PC-9 (cell line): ENCODE measurements around the gene ADAMTS16. TPM values are rescaled to one million over a fixed set of nuclear protein-coding genes. Genes with fewer than 3 reads are reported as not detected.

Experiments
- BruUV-seq: library from RNA; stranded (reverse); fragments of 400-500 nt; replicated peaks from 2 replicates; lab custom pipeline; 2021; lab: Mats Ljungman, UMichigan
- CTCF ChIA-PET: fragments of 300-600 bp; sonication (Branson Sonifier 250); formaldehyde crosslinking; loops from one replicate; lab custom pipeline; 2022; ENCODE audit warnings: antibody characterized with exemption; lab: Charles Lee
- POLR2A ChIA-PET: fragments of 300-600 bp; sonication (Branson Sonifier 250); formaldehyde crosslinking; loops from one replicate; lab custom pipeline; 2022; ENCODE audit warnings: antibody characterized with exemption; ENCODE audit not compliant: unreplicated experiment; lab: Charles Lee
- DNase-seq, 2 experiments: peaks; one replicate each; pipeline versions ENCODE4 v3.0.0 to v3.0.0-alpha.2; 2015 to 2022; ENCODE audit warnings: mixed read lengths in 1 of 2
- H2AFZ ChIP-seq: fragments of 200-600 bp; sonication (generic); 2 replicates; pipeline ENCODE4 v1.8.1; 2017; ENCODE audit warnings: antibody characterized with exemption
- H3F3A ChIP-seq: fragments of 200-600 bp; sonication (generic); 2 replicates; pipeline ENCODE4 v1.8.1; 2017; ENCODE audit warnings: antibody characterized with exemption, mild to moderate bottlenecking, low read depth; ENCODE audit not compliant: insufficient read depth
- H3K27ac ChIP-seq: fragments of 200-600 bp; sonication (generic); 2 replicates; pipeline ENCODE4 v1.6.1; 2016; ENCODE audit warnings: mixed run types
- H3K27me3 ChIP-seq: fragments of 200-600 bp; sonication (generic); 2 replicates; pipeline ENCODE4 v1.6.1; 2016; ENCODE audit warnings: low read depth, mixed run types; ENCODE audit not compliant: insufficient read depth
- H3K36me3 ChIP-seq: fragments of 200-600 bp; sonication (generic); 2 replicates; pipeline ENCODE4 v1.6.1; 2016; ENCODE audit warnings: low read depth, mixed run types
- H3K4me1 ChIP-seq: fragments of 200-600 bp; sonication (generic); replicated peaks from 2 replicates; pipeline ENCODE4 v1.6.1; 2016; ENCODE audit warnings: mixed run types; ENCODE audit not compliant: insufficient read depth
- H3K4me2 ChIP-seq: fragments of 200-600 bp; sonication (generic); 2 replicates; pipeline ENCODE4 v1.6.1; 2017; ENCODE audit warnings: mixed run types
- H3K4me3 ChIP-seq: fragments of 200-600 bp; sonication (generic); 2 replicates; pipeline ENCODE4 v1.6.1; 2016; ENCODE audit warnings: mixed run types
- H3K79me2 ChIP-seq: fragments of 200-600 bp; sonication (generic); 2 replicates; pipeline ENCODE4 v1.6.1; 2017; ENCODE audit warnings: low read depth, mixed run types
- H3K9me2 ChIP-seq: fragments of 200-600 bp; sonication (generic); 2 replicates; pipeline ENCODE4 v1.8.1; 2017; ENCODE audit warnings: mild to moderate bottlenecking; ENCODE audit not compliant: insufficient read depth
- H3K9me3 ChIP-seq: fragments of 200-600 bp; sonication (generic); 2 replicates; pipeline ENCODE4 v1.8.1; 2016; ENCODE audit warnings: low read depth; ENCODE audit not compliant: insufficient read depth
- H4K20me1 ChIP-seq: fragments of 200-600 bp; sonication (generic); 2 replicates; pipeline ENCODE4 v1.8.1; 2017; ENCODE audit not compliant: insufficient read depth
- EZH2 ChIP-seq: fragments of 200-600 bp; sonication (generic); IDR thresholded peaks from 2 replicates; pipeline ENCODE4 v1.8.0; 2017; ENCODE audit warnings: antibody characterized with exemption, low read depth
- intact Hi-C: fragments of 100-400 bp; cut with micrococcal nuclease; formaldehyde crosslinking; loops from one replicate; pipeline ENCODE4 v1.10.0; 2022; ENCODE audit not compliant: unreplicated experiment
- total RNA-seq: library from RNA; stranded (reverse); gene quantifications from 2 replicates; pipeline ENCODE4 v1.2.3, GENCODE V29; 2021
- TF ChIP-seq, protein P1 (sequence below): fragments of 200-600 bp; sonication (generic); conservative IDR thresholded peaks from 2 replicates; pipeline ENCODE4 v1.6.1; 2017; ENCODE audit warnings: mixed run types, antibody characterized with exemption, mild to moderate bottlenecking, moderate library complexity

Gene ADAMTS16
- total RNA-seq, 1 experiment from 2014 or later = 26.4 TPM

DNA sequence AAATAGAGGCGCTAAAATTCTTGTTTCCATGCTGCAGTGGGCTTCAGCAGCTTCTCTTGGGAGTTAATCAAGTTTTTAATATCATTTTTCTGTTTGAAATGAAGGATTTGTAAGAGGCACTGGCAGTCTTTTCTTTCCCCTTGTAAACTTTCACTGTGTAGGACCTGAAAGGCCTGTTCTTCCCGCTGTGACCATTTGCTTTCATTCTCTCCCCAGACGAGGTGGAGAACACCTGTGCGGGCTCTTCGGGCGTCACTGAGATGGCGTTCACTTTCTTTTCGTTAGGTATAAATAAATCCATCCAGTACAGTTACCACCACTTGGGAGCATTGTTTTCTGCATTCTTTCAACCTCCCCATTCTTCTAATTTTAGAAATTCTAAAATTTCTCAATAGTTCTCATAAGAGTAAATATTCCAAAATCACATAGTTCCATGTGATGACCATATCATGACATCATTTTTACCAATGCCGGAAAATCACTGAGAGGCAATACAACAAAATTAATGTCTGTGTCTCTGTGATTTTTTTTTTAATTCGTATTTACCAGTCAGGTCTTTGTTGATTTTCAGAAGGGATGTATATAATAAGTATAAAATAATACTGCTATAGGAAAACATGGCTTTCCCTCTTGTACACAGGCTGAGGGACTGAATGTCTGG is 150.7 kb downstream of the ADAMTS16 start:
- Histone ChIP-seq H3K9me2 (no peaks in the 10 kb centered on the region), H3K36me3 (no peaks in the 10 kb centered on the region), H3K9me3 (no peaks in the 10 kb centered on the region), H3K4me3 (no peak overlapping the region), H3K27me3 (no peaks in the 10 kb centered on the region), H3K27ac (no peak overlapping the region), H2AFZ (no peak overlapping the region), H4K20me1 (no peaks in the 10 kb centered on the region), H3K4me2 (no peak overlapping the region), H3K4me1 (peaks cover 29% of the 10 kb centered on the region), H3F3A (peaks cover 16% of the 10 kb centered on the region; the same call in 1 of the 2 replicates), H3K79me2 (no peaks in the 10 kb centered on the region)
- DNase-seq = no peak
- POLR2A ChIA-PET = interaction anchor here (0.6 kb wide), 1 partner anchor 1528 kb away, joined by 4 read pairs; no protein-coding TSS in a partner anchor
- intact Hi-C loops = no loop called here
- CTCF ChIA-PET = no interaction called here
- BruUV-seq = no TSS peak
- no peak for TF ChIP-seq EZH2
- TF ChIP-seq, protein P1, sequence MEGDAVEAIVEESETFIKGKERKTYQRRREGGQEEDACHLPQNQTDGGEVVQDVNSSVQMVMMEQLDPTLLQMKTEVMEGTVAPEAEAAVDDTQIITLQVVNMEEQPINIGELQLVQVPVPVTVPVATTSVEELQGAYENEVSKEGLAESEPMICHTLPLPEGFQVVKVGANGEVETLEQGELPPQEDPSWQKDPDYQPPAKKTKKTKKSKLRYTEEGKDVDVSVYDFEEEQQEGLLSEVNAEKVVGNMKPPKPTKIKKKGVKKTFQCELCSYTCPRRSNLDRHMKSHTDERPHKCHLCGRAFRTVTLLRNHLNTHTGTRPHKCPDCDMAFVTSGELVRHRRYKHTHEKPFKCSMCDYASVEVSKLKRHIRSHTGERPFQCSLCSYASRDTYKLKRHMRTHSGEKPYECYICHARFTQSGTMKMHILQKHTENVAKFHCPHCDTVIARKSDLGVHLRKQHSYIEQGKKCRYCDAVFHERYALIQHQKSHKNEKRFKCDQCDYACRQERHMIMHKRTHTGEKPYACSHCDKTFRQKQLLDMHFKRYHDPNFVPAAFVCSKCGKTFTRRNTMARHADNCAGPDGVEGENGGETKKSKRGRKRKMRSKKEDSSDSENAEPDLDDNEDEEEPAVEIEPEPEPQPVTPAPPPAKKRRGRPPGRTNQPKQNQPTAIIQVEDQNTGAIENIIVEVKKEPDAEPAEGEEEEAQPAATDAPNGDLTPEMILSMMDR = no peak

- ChIA-PET POLR2A (interaction anchor here (0.6 kb wide), 1 partner anchor 1528 kb away, joined by 4 read pairs; no protein-coding TSS in a partner anchor), CTCF (no interaction called here)
- H3K9me2 ChIP-seq = no peaks in the 10 kb centered on the region
- H3F3A ChIP-seq = peaks cover 16% of the 10 kb centered on the region; the same call in 1 of the 2 replicates
- no peaks in the 10 kb centered on the region for H3K9me3 ChIP-seq
- no peak overlapping the region for H3K4me3 ChIP-seq
- no TSS peak for BruUV-seq
- no peak for TF ChIP-seq EZH2
- TF ChIP-seq, protein P1 = no peak
- intact Hi-C loops = no loop called here
- H3K4me2 ChIP-seq = no peak overlapping the region
- no peak overlapping the region for H3K27ac ChIP-seq
- DNase-seq = peak in 1 of 2 experiments; percentile 29
- peaks cover 29% of the 10 kb centered on the region for H3K4me1 ChIP-seq
- H3K79me2 ChIP-seq = no peaks in the 10 kb centered on the region
- H4K20me1 ChIP-seq = no peaks in the 10 kb centered on the region
- H3K27me3 ChIP-seq = no peaks in the 10 kb centered on the region
- H2AFZ ChIP-seq = no peak overlapping the region
- no peaks in the 10 kb centered on the region for H3K36me3 ChIP-seq
Measured at GRCh38 chr5:5291357-5291756, 151.2 kb downstream of the ADAMTS16 start.

- no peaks in the 10 kb centered on the region for H3K36me3 ChIP-seq
- ChIA-PET POLR2A (interaction anchor here (0.6 kb wide), 1 partner anchor 1086 kb away, joined by 3 read pairs; the partner anchor contains the start of gene MED10), CTCF (interaction anchor here (1.2 kb wide), 1 partner anchor 47 kb away, joined by 3 read pairs; no protein-coding TSS in a partner anchor)
- no peaks in the 10 kb centered on the region for H4K20me1 ChIP-seq
- DNase-seq = no peak
- H3K9me2 ChIP-seq = no peaks in the 10 kb centered on the region
- no peak overlapping the region for H3K4me3 ChIP-seq
- no peaks in the 10 kb centered on the region for H3K79me2 ChIP-seq
- TF ChIP-seq, protein P1 = no peak
- TF ChIP-seq EZH2 = no peak
- peaks cover 18% of the 10 kb centered on the region for H3K4me1 ChIP-seq
- no peaks in the 10 kb centered on the region for H3K27me3 ChIP-seq
- peaks cover 8% of the 10 kb centered on the region; the same call in 1 of the 2 replicates for H3F3A ChIP-seq
- no peak overlapping the region for H3K27ac ChIP-seq
- no peaks in the 10 kb centered on the region for H3K9me3 ChIP-seq
- H2AFZ ChIP-seq = no peak overlapping the region
- intact Hi-C loops = loop anchor here (1.0 kb wide), 1 partner anchor 101 kb away; no protein-coding TSS in a partner anchor
- no TSS peak for BruUV-seq
- H3K4me2 ChIP-seq = no peak overlapping the region
Measured at GRCh38 chr5:5293029-5293428, 152.9 kb downstream of the ADAMTS16 start.
